Measurements from ENCODE around the gene ICOS. TPM values are rescaled to one million over a fixed set of nuclear protein-coding genes. Genes with fewer than 3 reads are reported as not detected.
A peak's percentile ranks its signal among the peaks of the same experiment; 100 is the strongest.

Gene ICOS, protein sequence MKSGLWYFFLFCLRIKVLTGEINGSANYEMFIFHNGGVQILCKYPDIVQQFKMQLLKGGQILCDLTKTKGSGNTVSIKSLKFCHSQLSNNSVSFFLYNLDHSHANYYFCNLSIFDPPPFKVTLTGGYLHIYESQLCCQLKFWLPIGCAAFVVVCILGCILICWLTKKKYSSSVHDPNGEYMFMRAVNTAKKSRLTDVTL
- 0.08 and 0.10 TPM in 2 replicates for total RNA-seq
- polyA plus RNA-seq: not detected in 2 replicates

- no peak for DNase-seq (ENCODE audit: low spot score)
- TF ChIP-seq CTCF (IDR thresholded peaks at IDR 0.05; ENCODE audit: poor library complexity) (no peak), EZH2phosphoT487 (IDR thresholded peaks at IDR 0.05; ENCODE audit: low read depth, severe bottlenecking, unreplicated experiment) (no peak), EZH2 (IDR thresholded peaks at IDR 0.05; ENCODE audit: borderline replicate concordance) (no peak)
- Histone ChIP-seq H2AFZ (no peak within 1 kb of the TSS), H3K27ac (no peak within 1 kb of the TSS), H3K9me3 (ENCODE audit: low read depth) (no peaks in the 10 kb centered on the region), H3K4me3 (no peak within 1 kb of the TSS), H3K9me2 (replicated peaks; ENCODE audit: insufficient read depth) (no peaks in the 10 kb centered on the region), H4K20me1 (ENCODE audit: insufficient read depth, poor library complexity, severe bottlenecking) (no peaks in the 10 kb centered on the region), H3K79me2 (no peaks in the 10 kb centered on the region), H3K4me1 (ENCODE audit: insufficient read depth) (no peaks in the 10 kb centered on the region), H3K4me2 (no peak within 1 kb of the TSS), H3K27me3 (no peaks in the 10 kb centered on the region), H3K36me3 (replicated peaks; ENCODE audit: insufficient read depth, low read depth) (no peaks in the 10 kb centered on the region)
- 74% methylated on average over 5 of the region's 5 CpGs for WGBS (ENCODE audit: low lambda C conversion rate, missing lambda C conversion rate)
These were observed at the start of gene ICOS for GRCh38 chr2:203936535-203936934. TSS of gene ICOS (plus strand) at chr2:203936763. CDS start at chr2:203936815, 52 bp downstream.

- H3K36me3 ChIP-seq (replicated peaks; ENCODE audit: insufficient read depth, low read depth): no peaks in the 10 kb centered on the region
- H2AFZ ChIP-seq: no peak overlapping the region
- H3K4me1 ChIP-seq (ENCODE audit: insufficient read depth): no peaks in the 10 kb centered on the region
- H3K79me2 ChIP-seq: no peaks in the 10 kb centered on the region
- no peaks in the 10 kb centered on the region for H3K9me3 ChIP-seq (ENCODE audit: low read depth)
- no peak for DNase-seq (ENCODE audit: low spot score)
- no peaks in the 10 kb centered on the region for H4K20me1 ChIP-seq (ENCODE audit: insufficient read depth, poor library complexity, severe bottlenecking)
- no peaks in the 10 kb centered on the region for H3K27me3 ChIP-seq
- H3K4me2 ChIP-seq: no peak overlapping the region
- no peaks in the 10 kb centered on the region for H3K9me2 ChIP-seq (replicated peaks; ENCODE audit: insufficient read depth)
- no peak for TF ChIP-seq EZH2 (IDR thresholded peaks at IDR 0.05; ENCODE audit: borderline replicate concordance)
- TF ChIP-seq EZH2phosphoT487 (IDR thresholded peaks at IDR 0.05; ENCODE audit: low read depth, severe bottlenecking, unreplicated experiment): no peak
- TF ChIP-seq CTCF (IDR thresholded peaks at IDR 0.05; ENCODE audit: poor library complexity): no peak
- H3K4me3 ChIP-seq: no peak overlapping the region
- H3K27ac ChIP-seq: peak overlapping the region; percentile 70
These were observed 48.9 kb upstream of the ICOS start for GRCh38 chr2:203887677-203888076.

DNA sequence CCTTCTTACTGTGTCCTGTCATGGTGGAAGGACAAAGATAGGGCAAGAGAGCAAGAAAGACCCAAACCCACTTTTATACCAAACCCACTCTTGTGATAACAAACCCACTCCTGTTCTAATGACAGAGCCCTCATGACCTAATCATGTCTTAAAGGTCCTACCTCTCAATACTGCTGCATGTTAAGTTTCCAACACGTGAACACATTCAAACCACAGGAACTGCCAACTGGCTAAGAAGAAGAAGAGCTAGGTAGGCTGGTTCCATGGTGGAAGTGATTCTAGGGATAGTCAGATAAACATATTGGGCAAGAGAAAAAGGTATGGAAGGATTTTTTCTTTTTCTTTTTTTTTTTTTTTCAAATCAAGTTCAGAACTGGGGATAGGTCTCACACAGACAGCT is 47.0 kb upstream of the ICOS start:
- DNase-seq (ENCODE audit: low spot score): no peak
- Histone ChIP-seq H3K9me3 (ENCODE audit: low read depth) (no peaks in the 10 kb centered on the region), H3K9me2 (replicated peaks; ENCODE audit: insufficient read depth) (no peaks in the 10 kb centered on the region), H3K4me1 (ENCODE audit: insufficient read depth) (no peaks in the 10 kb centered on the region), H3K27me3 (no peaks in the 10 kb centered on the region), H3K4me3 (no peak overlapping the region), H4K20me1 (ENCODE audit: insufficient read depth, poor library complexity, severe bottlenecking) (no peaks in the 10 kb centered on the region), H3K27ac (no peak overlapping the region), H3K4me2 (no peak overlapping the region), H3K79me2 (no peaks in the 10 kb centered on the region), H2AFZ (no peak overlapping the region), H3K36me3 (replicated peaks; ENCODE audit: insufficient read depth, low read depth) (no peaks in the 10 kb centered on the region)
- WGBS (ENCODE audit: low lambda C conversion rate, missing lambda C conversion rate): 93% methylated on average over 1 of the region's 1 CpG
- TF ChIP-seq CTCF (IDR thresholded peaks at IDR 0.05; ENCODE audit: poor library complexity) (no peak), EZH2phosphoT487 (IDR thresholded peaks at IDR 0.05; ENCODE audit: low read depth, severe bottlenecking, unreplicated experiment) (no peak), EZH2 (IDR thresholded peaks at IDR 0.05; ENCODE audit: borderline replicate concordance) (no peak)

Measured in hepatocyte (in vitro differentiated cells).